BE2C (cell line): ENCODE data around the gene TSNAX. TPM values are rescaled to one million over a fixed set of nuclear protein-coding genes. Genes with fewer than 3 reads are reported as not detected.
A peak's percentile ranks its signal among the peaks of the same experiment; 100 is the strongest.

Source experiments
- DNase-seq: peaks from one replicate; pipeline ENCODE4 v3.0.0-alpha.2; 2020
- H3K27me3 ChIP-seq: fragments of 250-450 bp; sonication (Bioruptor Pico); 2 replicates; pipeline ENCODE4 v1.5.1; 2020; ENCODE audit warnings: mild to moderate bottlenecking
- H3K36me3 ChIP-seq: fragments of 250-450 bp; sonication (Bioruptor Pico); 2 replicates; pipeline ENCODE4 v1.5.1; 2020; ENCODE audit warnings: mild to moderate bottlenecking
- H3K4me1 ChIP-seq: fragments of 250-450 bp; sonication (Bioruptor Pico); 2 replicates; pipeline ENCODE4 v1.5.1; 2020
- H3K4me3 ChIP-seq: 2 replicates; pipeline ENCODE4 v1.5.1; 2011; ENCODE audit warnings: low read depth, low read length
- H3K9me3 ChIP-seq: fragments of 250-450 bp; sonication (Bioruptor Pico); 2 replicates; pipeline ENCODE4 v1.5.1; 2020
- polyA plus RNA-seq: library from polyadenylated mRNA; unstranded; fragments of >200 nt; gene quantifications from one replicate; pipeline ENCODE4 v1.2.1, GENCODE V29; 2012; ENCODE audit warnings: low read depth, missing spikeins; ENCODE audit not compliant: insufficient read length, insufficient read depth
- TF ChIP-seq, protein P1 (sequence below): IDR thresholded peaks from 2 replicates; pipeline ENCODE4 v1.5.1; 2012; ENCODE audit warnings: mild to moderate bottlenecking, low read depth, low read length

TSNAX gene, protein sequence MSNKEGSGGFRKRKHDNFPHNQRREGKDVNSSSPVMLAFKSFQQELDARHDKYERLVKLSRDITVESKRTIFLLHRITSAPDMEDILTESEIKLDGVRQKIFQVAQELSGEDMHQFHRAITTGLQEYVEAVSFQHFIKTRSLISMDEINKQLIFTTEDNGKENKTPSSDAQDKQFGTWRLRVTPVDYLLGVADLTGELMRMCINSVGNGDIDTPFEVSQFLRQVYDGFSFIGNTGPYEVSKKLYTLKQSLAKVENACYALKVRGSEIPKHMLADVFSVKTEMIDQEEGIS
- 46.0 TPM for polyA plus RNA-seq

DNA sequence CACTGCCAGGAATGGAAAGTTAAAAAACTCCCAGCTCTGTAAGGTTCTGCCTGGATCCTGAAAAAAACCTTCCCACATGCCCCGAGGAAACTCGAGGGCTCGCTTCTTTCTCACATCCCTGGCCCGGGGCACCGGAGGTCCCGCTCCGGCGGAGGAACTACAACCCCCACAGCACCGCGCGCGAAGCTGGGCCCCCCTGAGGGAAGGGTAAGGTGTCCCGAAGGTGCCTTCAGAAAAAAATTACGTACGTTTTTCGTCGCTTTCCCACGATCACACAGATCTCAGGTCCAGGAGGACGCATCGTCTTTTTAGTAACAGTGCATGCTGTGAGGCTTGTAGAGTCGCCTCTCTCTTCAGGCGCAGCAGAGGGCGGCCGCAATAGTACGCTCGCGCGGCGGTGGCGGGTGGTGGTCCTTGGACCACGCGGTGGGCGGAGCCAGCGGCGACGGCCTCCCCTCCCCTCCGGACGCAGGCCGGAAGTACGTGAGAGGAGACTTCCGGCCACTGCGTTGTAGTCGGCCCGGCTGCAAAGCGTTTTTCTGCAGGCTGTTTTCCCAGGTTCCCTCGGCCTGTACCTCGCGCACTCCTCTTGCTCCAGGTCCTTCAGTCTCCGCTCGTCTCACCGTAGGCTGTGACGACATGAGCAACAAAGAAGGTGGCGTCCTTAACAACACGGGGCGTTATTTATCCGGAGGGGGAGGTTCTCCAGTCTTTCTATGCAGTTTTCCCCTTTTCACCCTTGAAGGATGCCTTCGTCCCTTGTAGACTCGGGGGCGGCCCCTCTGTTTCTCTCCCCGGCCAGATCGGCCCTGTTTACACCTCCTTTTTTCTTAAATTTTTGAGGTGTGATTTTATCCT, at the start of gene TSNAX:
TSNAX (plus strand) TSS at position 498 of the 858 bp plus-strand sequence; CDS start at position 640, 142 bp downstream.
- no peaks in the 10 kb centered on the region for H3K27me3 ChIP-seq

DNA sequence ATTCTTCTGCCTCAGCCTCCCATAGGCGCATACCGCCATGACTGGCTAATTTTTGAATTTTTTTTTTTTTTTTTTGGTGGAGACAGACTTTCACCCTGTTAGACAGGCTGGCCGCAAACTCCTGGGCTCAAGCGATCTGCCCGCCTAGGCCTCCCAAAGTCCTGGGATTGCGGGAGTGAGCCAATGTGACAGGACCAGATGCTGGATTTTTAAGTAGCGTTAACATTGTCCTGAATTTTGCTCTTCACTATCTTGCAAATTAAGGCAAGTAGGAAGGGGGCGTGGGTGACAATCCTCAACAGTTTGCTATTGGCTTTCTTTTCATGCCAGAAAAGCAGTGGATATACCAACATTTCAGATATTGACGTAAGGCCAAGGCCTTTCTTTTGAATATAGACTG, 49.7 kb upstream of the TSNAX start:
- H3K4me3 ChIP-seq = no peak overlapping the region
- no peaks in the 10 kb centered on the region for H3K9me3 ChIP-seq
- no peaks in the 10 kb centered on the region for H3K36me3 ChIP-seq
- TF ChIP-seq, protein P1, sequence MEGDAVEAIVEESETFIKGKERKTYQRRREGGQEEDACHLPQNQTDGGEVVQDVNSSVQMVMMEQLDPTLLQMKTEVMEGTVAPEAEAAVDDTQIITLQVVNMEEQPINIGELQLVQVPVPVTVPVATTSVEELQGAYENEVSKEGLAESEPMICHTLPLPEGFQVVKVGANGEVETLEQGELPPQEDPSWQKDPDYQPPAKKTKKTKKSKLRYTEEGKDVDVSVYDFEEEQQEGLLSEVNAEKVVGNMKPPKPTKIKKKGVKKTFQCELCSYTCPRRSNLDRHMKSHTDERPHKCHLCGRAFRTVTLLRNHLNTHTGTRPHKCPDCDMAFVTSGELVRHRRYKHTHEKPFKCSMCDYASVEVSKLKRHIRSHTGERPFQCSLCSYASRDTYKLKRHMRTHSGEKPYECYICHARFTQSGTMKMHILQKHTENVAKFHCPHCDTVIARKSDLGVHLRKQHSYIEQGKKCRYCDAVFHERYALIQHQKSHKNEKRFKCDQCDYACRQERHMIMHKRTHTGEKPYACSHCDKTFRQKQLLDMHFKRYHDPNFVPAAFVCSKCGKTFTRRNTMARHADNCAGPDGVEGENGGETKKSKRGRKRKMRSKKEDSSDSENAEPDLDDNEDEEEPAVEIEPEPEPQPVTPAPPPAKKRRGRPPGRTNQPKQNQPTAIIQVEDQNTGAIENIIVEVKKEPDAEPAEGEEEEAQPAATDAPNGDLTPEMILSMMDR = no peak
- H3K4me1 ChIP-seq = no peaks in the 10 kb centered on the region
- no peak for DNase-seq
- H3K27me3 ChIP-seq = no peaks in the 10 kb centered on the region

More for the DNA sequence above, at the start of gene TSNAX:
- Histone ChIP-seq H3K4me3 (peak within 1 kb of the TSS; percentile 83), H3K36me3 (peaks cover 7% of the 10 kb centered on the region; the same call in 1 of the 2 replicates), H3K4me1 (no peaks in the 10 kb centered on the region), H3K9me3 (no peaks in the 10 kb centered on the region)
- TF ChIP-seq, protein P1 = no peak
- peak; percentile 95 for DNase-seq

DNA sequence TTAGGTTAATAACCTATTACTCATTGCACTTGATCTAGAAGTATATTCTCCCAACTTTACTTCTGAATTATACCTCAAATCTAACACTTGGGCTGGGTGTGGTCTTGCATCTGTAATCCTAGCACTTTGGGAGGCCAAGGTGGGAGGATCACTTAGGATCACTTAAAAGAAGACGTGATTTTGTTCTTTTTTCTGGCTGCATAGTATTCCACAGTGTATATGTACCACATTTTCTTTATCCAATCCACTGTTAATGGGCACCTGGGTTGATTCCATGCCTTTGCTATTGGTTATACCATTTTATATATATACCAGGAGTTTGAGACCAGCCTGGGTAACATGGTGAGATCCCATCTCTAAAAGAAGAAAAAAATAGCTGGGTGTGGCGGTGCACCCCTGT, 48.5 kb upstream of the TSNAX start:
- H3K9me3 ChIP-seq = no peaks in the 10 kb centered on the region
- TF ChIP-seq, protein P1 = no peak
- H3K4me1 ChIP-seq = no peaks in the 10 kb centered on the region
- no peaks in the 10 kb centered on the region for H3K36me3 ChIP-seq
- DNase-seq = no peak
- no peaks in the 10 kb centered on the region for H3K27me3 ChIP-seq
- no peak overlapping the region for H3K4me3 ChIP-seq

DNA sequence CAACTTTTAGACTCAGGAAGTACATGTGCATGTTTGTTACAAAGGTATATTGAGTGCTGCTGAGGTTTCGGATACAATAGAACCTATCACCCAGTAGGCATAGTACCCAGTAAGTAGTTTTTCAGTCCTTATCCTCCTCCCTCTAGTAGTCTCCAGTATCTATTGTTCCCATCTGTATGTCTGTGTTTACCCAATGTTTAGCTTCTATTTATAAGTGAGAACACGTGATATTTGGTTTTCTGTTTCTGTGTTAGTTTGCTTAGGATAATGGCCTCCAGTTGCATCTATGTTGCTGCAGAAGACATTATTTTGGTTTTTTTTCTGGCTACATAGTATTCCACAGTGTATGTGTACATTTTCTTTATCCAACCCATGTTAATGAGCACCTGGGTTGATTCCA, 47.2 kb upstream of the TSNAX start:
- no peak overlapping the region for H3K4me3 ChIP-seq
- no peaks in the 10 kb centered on the region for H3K36me3 ChIP-seq
- H3K9me3 ChIP-seq = no peaks in the 10 kb centered on the region
- H3K4me1 ChIP-seq = no peaks in the 10 kb centered on the region
- no peaks in the 10 kb centered on the region for H3K27me3 ChIP-seq
- no peak for DNase-seq
- TF ChIP-seq, protein P1 = no peak

DNA sequence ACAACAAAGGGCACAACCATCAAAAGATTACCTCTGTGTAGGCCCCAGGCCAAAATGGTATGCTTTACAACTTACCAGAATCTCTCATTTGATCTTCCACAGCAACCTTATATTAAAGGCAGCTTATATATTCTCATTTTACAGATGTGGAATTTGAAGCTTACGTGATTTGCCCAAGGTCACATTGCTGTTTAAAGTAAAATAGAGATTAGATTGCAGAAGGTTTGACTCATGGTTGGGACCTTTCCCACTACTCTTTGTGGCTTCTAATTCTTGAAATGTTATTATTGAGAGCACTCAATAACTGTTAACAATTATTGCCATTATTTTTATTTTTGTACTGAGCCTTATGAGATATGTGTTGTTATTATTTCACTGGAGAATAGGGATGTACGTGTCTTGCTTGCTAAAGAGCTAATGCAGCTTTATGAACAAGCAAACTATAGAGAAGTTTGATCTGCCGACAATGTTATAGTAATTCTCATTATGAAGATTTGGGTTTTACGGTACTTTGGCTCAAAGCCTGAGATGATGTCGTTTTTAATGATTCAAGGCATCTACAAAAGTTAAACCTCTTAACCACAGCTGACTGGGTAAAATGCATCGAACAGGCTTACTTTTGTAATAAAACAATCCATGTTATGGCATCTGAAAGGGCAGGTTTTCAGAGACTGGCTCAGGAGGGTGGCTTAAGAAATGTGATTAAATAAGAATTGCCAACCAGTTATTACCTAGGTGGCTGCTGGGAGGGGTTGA, 43.3 kb upstream of the TSNAX start:
- no peaks in the 10 kb centered on the region for H3K36me3 ChIP-seq
- TF ChIP-seq, protein P1 = no peak
- no peaks in the 10 kb centered on the region for H3K4me1 ChIP-seq
- H3K27me3 ChIP-seq = no peaks in the 10 kb centered on the region
- no peaks in the 10 kb centered on the region for H3K9me3 ChIP-seq
- DNase-seq = no peak
- H3K4me3 ChIP-seq = no peak overlapping the region
